HepG2 (cell line): ENCODE measurements around the gene CDH22. TPM values are rescaled to one million over a fixed set of nuclear protein-coding genes. Genes with fewer than 3 reads are reported as not detected.

Source experiments
- ATAC-seq: fragments of 200-7000 bp; cut with Tn5 transposase; 3 replicates; pipeline ENCODE4 v1.9.1; 2020; ENCODE audit warnings: mild to moderate bottlenecking, moderate library complexity
- BruUV-seq: library from RNA; stranded (reverse); fragments of 400-500 nt; replicated peaks from 2 replicates; lab custom pipeline; 2021; lab: Mats Ljungman, UMichigan
- CTCF ChIA-PET: fragments of 300-600 bp; formaldehyde crosslinking; extraction: SDS; loops from one replicate; lab custom pipeline; 2021; ENCODE audit warnings: low total read pairs, inconsistent platforms, low intra/inter-chr PET ratio; lab: Yijun Ruan, JAX
- POLR2A ChIA-PET: fragments of 350-600 bp; sonication (Branson Sonifier 250); formaldehyde crosslinking; loops from one replicate; lab custom pipeline; 2020; ENCODE audit warnings: antibody characterized with exemption, inconsistent platforms; lab: Yijun Ruan, JAX
- DNase-seq: peaks from one replicate; pipeline ENCODE4 v3.0.0-alpha.2; 2015; ENCODE audit warnings: low spot score
- FAIRE-seq: peaks from 3 replicates; lab custom pipeline; 2011; peaks lifted over from hg19 to GRCh38; lab: Jason Lieb, UNC
- H2AFZ ChIP-seq: one replicate; pipeline ENCODE4 v1.6.1; 2011; ENCODE audit warnings: low read length, inconsistent platforms
- H3K27ac ChIP-seq: fragments of 300-600 bp; 3 replicates; pipeline ENCODE4 v1.8.0; 2011; ENCODE audit warnings: mixed run types, mild to moderate bottlenecking, mixed read lengths, low read length, inconsistent platforms; ENCODE audit not compliant: insufficient read depth; ENCODE audit errors: extremely low read length
- H3K27me3 ChIP-seq, 2 experiments: fragments of 200-600 bp in 1 of 2; 2 replicates in 1 of 2; 3 replicates in 1 of 2; pipeline versions ENCODE4 v1.6.0 to v1.8.0; 2011; ENCODE audit warnings: low read length in 2 of 2, mild to moderate bottlenecking in 2 of 2, moderate library complexity in 2 of 2, inconsistent platforms in 1 of 2; ENCODE audit not compliant: insufficient read depth in 2 of 2, control insufficient read depth in 1 of 2
- H3K36me3 ChIP-seq, 2 experiments: fragments of 200-600 bp in 1 of 2; replicated peaks in 1 of 2; 2 replicates in 1 of 2; 3 replicates in 1 of 2; pipeline versions ENCODE4 v1.5.1 to v1.8.0; 2011; ENCODE audit warnings: low read length in 2 of 2, inconsistent platforms in 1 of 2; ENCODE audit not compliant: insufficient read depth in 2 of 2, control insufficient read depth in 1 of 2
- H3K4me1 ChIP-seq: 2 replicates; pipeline ENCODE4 v1.5.1; 2012; ENCODE audit warnings: low read length, inconsistent platforms; ENCODE audit not compliant: insufficient read depth
- H3K4me2 ChIP-seq: 2 replicates; pipeline ENCODE4 v1.6.0; 2011; ENCODE audit warnings: low read depth, low read length, inconsistent platforms
- H3K4me3 ChIP-seq, 3 experiments: fragments of 200-600 bp in 1 of 3; sonication (generic), shearing (Covaris generic) in 1 of 3; replicated peaks in 1 of 3; 2 replicates each; pipeline ENCODE4 v1.5.1; 2011 to 2016; ENCODE audit warnings: low read length in 3 of 3, inconsistent platforms in 2 of 3, low read depth in 2 of 3, mild to moderate bottlenecking in 2 of 3, control low read depth in 1 of 3, mixed read lengths in 1 of 3; ENCODE audit not compliant: insufficient read depth in 1 of 3
- H3K79me2 ChIP-seq: one replicate; pipeline ENCODE4 v1.6.1; 2011; ENCODE audit warnings: low read length, inconsistent platforms; ENCODE audit not compliant: insufficient read depth
- H3K9ac ChIP-seq: 2 replicates; pipeline ENCODE4 v1.6.0; 2011; ENCODE audit warnings: mild to moderate bottlenecking, low read depth, low read length, inconsistent platforms; ENCODE audit not compliant: insufficient read depth
- H3K9me3 ChIP-seq: 2 replicates; pipeline ENCODE4 v1.5.1; 2012; ENCODE audit warnings: mild to moderate bottlenecking, low read length
- H4K20me1 ChIP-seq: 2 replicates; pipeline ENCODE4 v1.6.0; 2011; ENCODE audit warnings: inconsistent platforms, mild to moderate bottlenecking, low read length, moderate library complexity; ENCODE audit not compliant: insufficient read depth
- AKAP8 ChIP-seq: sonication (generic); formaldehyde crosslinking; IDR thresholded peaks from 2 replicates; pipeline ENCODE4 v1.5.1; 2020; ENCODE audit warnings: mild to moderate bottlenecking, missing genetic modification reagents
- ATF7-NPFF ChIP-seq: sonication (generic); formaldehyde crosslinking; IDR thresholded peaks from 2 replicates; pipeline ENCODE4 v1.8.1; 2023; ENCODE audit warnings: mild to moderate bottlenecking, low read depth, missing genetic modification reagents, moderate library complexity
- GABPA ChIP-seq, 2 experiments: IDR thresholded peaks; 2 replicates each; pipeline ENCODE4 v1.6.1; 2011 to 2016; ENCODE audit warnings: low read depth in 2 of 2, low read length in 1 of 2, missing biosample characterization in 1 of 2, missing genetic modification characterization in 1 of 2
- GTF3A ChIP-seq: sonication (generic); formaldehyde crosslinking; conservative IDR thresholded peaks from 2 replicates; pipeline ENCODE4 v1.4.0; 2020; ENCODE audit warnings: mild to moderate bottlenecking, missing genetic modification reagents
- HNF4G ChIP-seq, 2 experiments: sonication (generic) in 1 of 2; formaldehyde crosslinking in 1 of 2; IDR thresholded peaks; 2 replicates each; pipeline versions ENCODE4 v1.4.0 to v1.6.1; 2011 to 2020; ENCODE audit warnings: borderline replicate concordance in 2 of 2, low read depth in 2 of 2, mild to moderate bottlenecking in 2 of 2, low read length in 1 of 2, missing genetic modification reagents in 1 of 2, moderate library complexity in 1 of 2
- NR2F2 ChIP-seq: IDR thresholded peaks from 2 replicates; pipeline ENCODE4 v1.6.1; 2012; ENCODE audit warnings: low read depth, inconsistent platforms, borderline replicate concordance
- SIN3A ChIP-seq: IDR thresholded peaks from 2 replicates; pipeline ENCODE4 v1.6.1; 2011; ENCODE audit warnings: low read depth, mild to moderate bottlenecking, control low read depth, low read length, borderline replicate concordance
- SPEN ChIP-seq: sonication (generic); formaldehyde crosslinking; IDR thresholded peaks from 2 replicates; pipeline ENCODE4 v1.5.1; 2020; ENCODE audit warnings: low read depth, mild to moderate bottlenecking, missing genetic modification reagents
- TBL1XR1 ChIP-seq: fragments of 150-350 bp; IDR thresholded peaks from 2 replicates; pipeline ENCODE4 v1.6.1; 2014; ENCODE audit warnings: borderline replicate concordance, low read length; ENCODE audit not compliant: partially characterized antibody
- ZBTB38 ChIP-seq: sonication (generic); formaldehyde crosslinking; IDR thresholded peaks from 2 replicates; pipeline ENCODE4 v1.5.1; 2020; ENCODE audit warnings: mild to moderate bottlenecking, missing genetic modification reagents
- ZNF484 ChIP-seq: sonication (generic); formaldehyde crosslinking; IDR thresholded peaks from 2 replicates; pipeline ENCODE4 v1.5.1; 2020; ENCODE audit warnings: mild to moderate bottlenecking, low read depth, missing genetic modification reagents, borderline replicate concordance
- ZNF615 ChIP-seq: sonication (generic); formaldehyde crosslinking; IDR thresholded peaks from 2 replicates; pipeline ENCODE4 v1.5.0; 2020; ENCODE audit warnings: mild to moderate bottlenecking, missing genetic modification reagents, borderline replicate concordance
- ZNF616 ChIP-seq: sonication (generic); formaldehyde crosslinking; IDR thresholded peaks from 2 replicates; pipeline ENCODE4 v1.5.0; 2020; ENCODE audit warnings: low read depth, mild to moderate bottlenecking, missing genetic modification reagents
- WGBS: methylation state at CpG from one replicate; pipeline ENCODE4 v1.1.6; 2017; ENCODE audit warnings: low lambda C conversion rate; 5-methylcytosine and 5-hydroxymethylcytosine counted together
- in situ Hi-C: cut with HindIII; loops from 2 replicates; pipeline ENCODE4 v1.10.0; 2017; ENCODE audit warnings: low pct_unique_long_range_greater_than_20kb; ENCODE audit not compliant: extremely low pct_ligation_motif_present
- intact Hi-C: fragments of 100-400 bp; cut with micrococcal nuclease; formaldehyde crosslinking; loops from one replicate; pipeline ENCODE4 v1.10.0; 2022; ENCODE audit not compliant: unreplicated experiment
- polyA plus RNA-seq, 8 experiments: library from polyadenylated mRNA; depleted of rRNA in 3 of 8; stranded (reverse) in 7 of 8; unstranded in 1 of 8; fragments of >200 nt; fragmentation: Illumina TruSeq in 4 of 8; extraction: Trizol in 4 of 8; gene quantifications; 2 replicates each; pipeline versions ENCODE4 v1.2.1 to v1.2.3, GENCODE V29; 2011 to 2016; ENCODE audit warnings: low read depth in 4 of 8, missing spikeins in 1 of 8, mixed read lengths in 1 of 8; ENCODE audit not compliant: insufficient read depth in 1 of 8
- total RNA-seq, 5 experiments: library from RNA; depleted of rRNA; stranded (reverse); fragments of >200 nt; fragmentation: Illumina TruSeq; extraction: Trizol; gene quantifications; 2 replicates each; pipeline ENCODE4 v1.2.3, GENCODE V29; 2016; ENCODE audit warnings: low read depth in 1 of 5
- TF ChIP-seq, protein P1 (sequence below): sonication (generic); formaldehyde crosslinking; IDR thresholded peaks from 2 replicates; pipeline ENCODE4 v1.4.0; 2020; ENCODE audit warnings: mild to moderate bottlenecking, missing genetic modification reagents, borderline replicate concordance
- TF ChIP-seq, protein P2 (sequence below): sonication (generic); formaldehyde crosslinking; IDR thresholded peaks from 2 replicates; pipeline ENCODE4 v1.4.0; 2020; ENCODE audit warnings: missing genetic modification reagents

The CDH22 gene
- total and polyA plus RNA-seq, 2 of the 13 experiments (the other 11 are each of a cell fraction or from before 2014, with no cell fraction given): not detected

DNA sequence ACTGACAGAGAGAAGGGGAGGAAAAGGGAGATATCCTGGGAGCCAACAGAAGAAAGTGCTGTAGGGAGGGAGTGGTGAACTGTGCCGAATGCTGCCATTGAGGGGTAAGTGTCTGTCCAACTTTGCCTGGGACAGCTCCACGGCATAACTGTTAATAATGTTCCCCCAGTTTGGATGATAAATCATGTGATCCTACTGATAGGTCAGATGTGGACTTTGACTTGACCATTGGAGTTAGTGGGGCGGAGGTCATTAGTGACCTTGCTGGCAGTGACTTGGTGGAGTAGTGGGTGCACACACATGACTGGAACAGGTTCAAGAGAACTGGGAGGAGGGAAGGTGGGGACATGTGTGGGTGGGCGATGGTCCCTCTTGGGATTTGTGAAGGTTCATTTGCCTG, 50.4 kb downstream of the CDH22 start:
- DNase-seq (no peak), ATAC-seq (no peak)
- H3K9me3 ChIP-seq: no peaks in the 10 kb centered on the region
- no peaks in the 10 kb centered on the region for H3K36me3 ChIP-seq
- no peak overlapping the region for H2AFZ ChIP-seq
- no peaks in the 10 kb centered on the region for H4K20me1 ChIP-seq
- no TSS peak for BruUV-seq
- intact Hi-C loops: no loop called here
- no peak overlapping the region for H3K4me3 ChIP-seq
- TF ChIP-seq, protein P1, sequence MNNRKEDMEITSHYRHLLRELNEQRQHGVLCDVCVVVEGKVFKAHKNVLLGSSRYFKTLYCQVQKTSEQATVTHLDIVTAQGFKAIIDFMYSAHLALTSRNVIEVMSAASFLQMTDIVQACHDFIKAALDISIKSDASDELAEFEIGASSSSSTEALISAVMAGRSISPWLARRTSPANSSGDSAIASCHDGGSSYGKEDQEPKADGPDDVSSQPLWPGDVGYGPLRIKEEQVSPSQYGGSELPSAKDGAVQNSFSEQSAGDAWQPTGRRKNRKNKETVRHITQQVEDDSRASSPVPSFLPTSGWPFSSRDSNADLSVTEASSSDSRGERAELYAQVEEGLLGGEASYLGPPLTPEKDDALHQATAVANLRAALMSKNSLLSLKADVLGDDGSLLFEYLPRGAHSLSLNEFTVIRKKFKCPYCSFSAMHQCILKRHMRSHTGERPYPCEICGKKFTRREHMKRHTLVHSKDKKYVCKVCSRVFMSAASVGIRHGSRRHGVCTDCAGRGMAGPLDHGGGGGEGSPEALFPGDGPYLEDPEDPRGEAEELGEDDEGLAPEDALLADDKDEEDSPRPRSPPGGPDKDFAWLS (CRISPR knock-in tag): no peak
- 0 out of 2 replicates have a peak, but pooled peaks have one; percentile 9 for TF ChIP-seq HNF4G (IDR thresholded peaks at IDR 0.05; ENCODE audit: borderline replicate concordance, low read depth, low read length)
- no peak for TF ChIP-seq HNF4G (CRISPR knock-in tag; IDR thresholded peaks at IDR 0.05; ENCODE audit: borderline replicate concordance, low read depth)
- TF ChIP-seq NR2F2: no peak
- TF ChIP-seq, all 625 proteins: peak for 1
- ChIA-PET POLR2A (no interaction called here), CTCF (no interaction called here)
- peaks cover 5 to 21% of the 10 kb centered on the region in 2 experiments; a peak in 4 of 5 replicates for H3K27me3 ChIP-seq
- no peak overlapping the region for H3K4me2 ChIP-seq
- H3K9ac ChIP-seq: no peak overlapping the region
- no peak overlapping the region for H3K27ac ChIP-seq
- H3K79me2 ChIP-seq: no peaks in the 10 kb centered on the region
- peak; percentile 4 for FAIRE-seq
- WGBS: 4% methylated on average over 4 of the region's 4 CpGs
- no peaks in the 10 kb centered on the region for H3K4me1 ChIP-seq
- in situ Hi-C loops: no loop called here

DNA sequence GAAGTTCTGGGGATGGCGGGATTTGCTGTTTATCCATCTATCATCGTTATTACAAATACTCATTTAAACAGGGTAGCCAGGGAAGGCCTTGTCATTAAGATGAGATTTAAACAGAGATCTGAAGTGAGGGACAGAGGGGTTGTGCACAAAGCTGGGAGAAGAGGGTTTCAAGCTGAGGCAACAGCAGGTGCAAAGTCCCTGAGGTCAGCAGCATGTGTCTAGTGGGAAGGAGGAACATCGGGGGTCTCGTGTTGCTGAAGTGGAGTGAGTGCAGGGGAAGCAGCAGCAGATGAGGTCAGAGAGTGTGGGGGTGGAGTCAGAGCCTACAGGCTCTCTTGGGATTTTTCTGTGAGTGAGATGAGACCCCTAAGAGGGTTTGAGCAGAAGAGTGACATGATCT, 52.0 kb downstream of the CDH22 start:
- FAIRE-seq (no peak), ATAC-seq (no peak), DNase-seq (no peak)
- Histone ChIP-seq H2AFZ (no peak overlapping the region), H3K9ac (no peak overlapping the region), H3K79me2 (no peaks in the 10 kb centered on the region), H3K36me3 (no peaks in the 10 kb centered on the region), H3K4me1 (no peaks in the 10 kb centered on the region), H3K27ac (no peak overlapping the region), H3K27me3 (peaks cover 10 to 36% of the 10 kb centered on the region in 2 experiments; a peak in 4 of 5 replicates), H3K4me2 (no peak overlapping the region), H4K20me1 (no peaks in the 10 kb centered on the region), H3K4me3 (no peak overlapping the region), H3K9me3 (no peaks in the 10 kb centered on the region)
- intact Hi-C loops (no loop called here), in situ Hi-C loops (no loop called here)
- ChIA-PET POLR2A (no interaction called here), CTCF (no interaction called here)
- WGBS: 3% methylated on average over 4 of the region's 4 CpGs
- BruUV-seq: no TSS peak
- TF ChIP-seq GABPA (IDR thresholded peaks at IDR 0.05; ENCODE audit: low read depth, low read length): no peak
- TF ChIP-seq GABPA (CRISPR knock-in tag; IDR thresholded peaks at IDR 0.05; ENCODE audit: low read depth): no peak
- no peak for TF ChIP-seq ZNF615
- no peak for TF ChIP-seq ZBTB38 (CRISPR knock-in tag)
- TF ChIP-seq GTF3A: no peak
- no peak for TF ChIP-seq AKAP8 (CRISPR knock-in tag)
- TF ChIP-seq, protein P2, sequence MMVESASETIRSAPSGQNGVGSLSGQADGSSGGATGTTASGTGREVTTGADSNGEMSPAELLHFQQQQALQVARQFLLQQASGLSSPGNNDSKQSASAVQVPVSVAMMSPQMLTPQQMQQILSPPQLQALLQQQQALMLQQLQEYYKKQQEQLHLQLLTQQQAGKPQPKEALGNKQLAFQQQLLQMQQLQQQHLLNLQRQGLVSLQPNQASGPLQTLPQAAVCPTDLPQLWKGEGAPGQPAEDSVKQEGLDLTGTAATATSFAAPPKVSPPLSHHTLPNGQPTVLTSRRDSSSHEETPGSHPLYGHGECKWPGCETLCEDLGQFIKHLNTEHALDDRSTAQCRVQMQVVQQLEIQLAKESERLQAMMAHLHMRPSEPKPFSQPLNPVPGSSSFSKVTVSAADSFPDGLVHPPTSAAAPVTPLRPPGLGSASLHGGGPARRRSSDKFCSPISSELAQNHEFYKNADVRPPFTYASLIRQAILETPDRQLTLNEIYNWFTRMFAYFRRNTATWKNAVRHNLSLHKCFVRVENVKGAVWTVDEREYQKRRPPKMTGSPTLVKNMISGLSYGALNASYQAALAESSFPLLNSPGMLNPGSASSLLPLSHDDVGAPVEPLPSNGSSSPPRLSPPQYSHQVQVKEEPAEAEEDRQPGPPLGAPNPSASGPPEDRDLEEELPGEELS (CRISPR knock-in tag): no peak
- TF ChIP-seq SIN3A: no peak
- TF ChIP-seq ZNF616 (CRISPR knock-in tag): no peak
- no peak for TF ChIP-seq TBL1XR1
- TF ChIP-seq ZNF484 (CRISPR knock-in tag): no peak
- no peak for TF ChIP-seq SPEN
- TF ChIP-seq ATF7-NPFF (CRISPR knock-in tag): no peak
